ENCODE data around the gene RHO. TPM values are rescaled to one million over a fixed set of nuclear protein-coding genes. Genes with fewer than 3 reads are reported as not detected.

The RHO gene
- total RNA-seq, 1 experiment from 2014 or later: not detected

- DNase-seq (no peak), ATAC-seq (no peak)
- no peak overlapping the region for H3K9ac ChIP-seq (ENCODE audit: low read length)
- BruUV-seq (replicated peaks): no TSS peak
- no peaks in the 10 kb centered on the region for H3K9me3 ChIP-seq (ENCODE audit: low read length)
- no peaks in the 10 kb centered on the region for H3K9me2 ChIP-seq (replicated peaks; ENCODE audit: low read length)
- intact Hi-C loops (cut with micrococcal nuclease): no loop called here
- no peak for TF ChIP-seq EZH2phosphoT487 (IDR thresholded peaks at IDR 0.05; ENCODE audit: borderline replicate concordance, low read length)
- no peak for TF ChIP-seq EZH2 (IDR thresholded peaks at IDR 0.05; ENCODE audit: low read length, unreplicated experiment)
- TF ChIP-seq CTCF (conservative IDR thresholded peaks at IDR 0.05; ENCODE audit: low read depth, low read length): no peak
- no peak overlapping the region for H2AFZ ChIP-seq (ENCODE audit: low read length)
- H3K36me3 ChIP-seq (ENCODE audit: low read depth, low read length): no peaks in the 10 kb centered on the region
- H3K4me1 ChIP-seq (ENCODE audit: insufficient read depth, low read length): no peaks in the 10 kb centered on the region
- no peaks in the 10 kb centered on the region for H3F3A ChIP-seq (ENCODE audit: low read length, unreplicated experiment)
- no peak overlapping the region for H3K27ac ChIP-seq (ENCODE audit: low read length)
- POLR2A ChIA-PET (ENCODE audit: unreplicated experiment): no interaction called here
- H3K79me2 ChIP-seq (ENCODE audit: low read length): no peaks in the 10 kb centered on the region
- CTCF ChIA-PET: no interaction called here
- H3K27me3 ChIP-seq (ENCODE audit: low read length): no peaks in the 10 kb centered on the region
- H3K4me3 ChIP-seq (ENCODE audit: low read length): no peak overlapping the region
- H4K20me1 ChIP-seq (ENCODE audit: low read length): no peaks in the 10 kb centered on the region
- no peak overlapping the region for H3K4me2 ChIP-seq (ENCODE audit: low read length)
Measured at GRCh38 chr3:129539206-129539605, 10.8 kb downstream of the RHO start.

GRCh38 chr3:129540776-129541516, 12.5 kb downstream of the RHO start:
- Histone ChIP-seq H2AFZ (ENCODE audit: low read length) (no peak overlapping the region), H4K20me1 (ENCODE audit: low read length) (no peaks in the 10 kb centered on the region), H3K4me2 (ENCODE audit: low read length) (no peak overlapping the region), H3K4me1 (ENCODE audit: insufficient read depth, low read length) (no peaks in the 10 kb centered on the region), H3K9ac (ENCODE audit: low read length) (no peak overlapping the region), H3F3A (ENCODE audit: low read length, unreplicated experiment) (no peaks in the 10 kb centered on the region), H3K9me2 (replicated peaks; ENCODE audit: low read length) (no peaks in the 10 kb centered on the region), H3K27ac (ENCODE audit: low read length) (no peak overlapping the region), H3K27me3 (ENCODE audit: low read length) (no peaks in the 10 kb centered on the region), H3K36me3 (ENCODE audit: low read depth, low read length) (no peaks in the 10 kb centered on the region), H3K79me2 (ENCODE audit: low read length) (no peaks in the 10 kb centered on the region), H3K9me3 (ENCODE audit: low read length) (no peaks in the 10 kb centered on the region), H3K4me3 (ENCODE audit: low read length) (no peak overlapping the region)
- no peak for ATAC-seq
- BruUV-seq (replicated peaks): no TSS peak
- intact Hi-C loops (cut with micrococcal nuclease): no loop called here
- ChIA-PET POLR2A (ENCODE audit: unreplicated experiment) (no interaction called here), CTCF (no interaction called here)
- no peak for DNase-seq
- TF ChIP-seq EZH2 (IDR thresholded peaks at IDR 0.05; ENCODE audit: low read length, unreplicated experiment): no peak
- no peak for TF ChIP-seq EZH2phosphoT487 (IDR thresholded peaks at IDR 0.05; ENCODE audit: borderline replicate concordance, low read length)
- no peak for TF ChIP-seq CTCF (conservative IDR thresholded peaks at IDR 0.05; ENCODE audit: low read depth, low read length)

GRCh38 chr3:129542747-129543146, 14.3 kb downstream of the RHO start:
- Histone ChIP-seq H3K9me2 (replicated peaks; ENCODE audit: low read length) (no peaks in the 10 kb centered on the region), H3K36me3 (ENCODE audit: low read depth, low read length) (no peaks in the 10 kb centered on the region), H3K4me1 (ENCODE audit: insufficient read depth, low read length) (no peaks in the 10 kb centered on the region), H2AFZ (ENCODE audit: low read length) (no peak overlapping the region), H3K9ac (ENCODE audit: low read length) (no peak overlapping the region), H3K4me2 (ENCODE audit: low read length) (no peak overlapping the region), H3K79me2 (ENCODE audit: low read length) (no peaks in the 10 kb centered on the region), H3K27me3 (ENCODE audit: low read length) (no peaks in the 10 kb centered on the region), H3K9me3 (ENCODE audit: low read length) (no peaks in the 10 kb centered on the region), H4K20me1 (ENCODE audit: low read length) (no peaks in the 10 kb centered on the region), H3K27ac (ENCODE audit: low read length) (no peak overlapping the region), H3K4me3 (ENCODE audit: low read length) (no peak overlapping the region), H3F3A (ENCODE audit: low read length, unreplicated experiment) (no peaks in the 10 kb centered on the region)
- POLR2A ChIA-PET (ENCODE audit: unreplicated experiment): no interaction called here
- intact Hi-C loops (cut with micrococcal nuclease): no loop called here
- DNase-seq (no peak), ATAC-seq (no peak)
- TF ChIP-seq EZH2 (IDR thresholded peaks at IDR 0.05; ENCODE audit: low read length, unreplicated experiment) (no peak), EZH2phosphoT487 (IDR thresholded peaks at IDR 0.05; ENCODE audit: borderline replicate concordance, low read length) (no peak), CTCF (conservative IDR thresholded peaks at IDR 0.05; ENCODE audit: low read depth, low read length) (no peak)
- CTCF ChIA-PET: no interaction called here
- no TSS peak for BruUV-seq (replicated peaks)

All from PC-3 (cell line).